Mucosa of descending colon (tissue), 3 donors: ENCODE data around the gene GPR17. TPM values are rescaled to one million over a fixed set of nuclear protein-coding genes. Genes with fewer than 3 reads are reported as not detected.

Experiments used
- ATAC-seq: fragments of 200-7000 bp; cut with Tn5 transposase; one replicate; pipeline ENCODE4 v1.9.1; 2020; ENCODE audit warnings: mild to moderate bottlenecking, moderate library complexity
- DNase-seq, 3 donors: peaks; one replicate each; pipeline ENCODE4 v3.0.0-alpha.2; 2020
- H3K36me3 ChIP-seq: fragments of 200-600 bp; one replicate; pipeline ENCODE4 v1.8.0; 2021; ENCODE audit warnings: low read depth, mild to moderate bottlenecking
- H3K4me1 ChIP-seq: fragments of 200-600 bp; one replicate; pipeline ENCODE4 v1.8.0; 2021; ENCODE audit warnings: low read depth, mild to moderate bottlenecking
- H3K4me3 ChIP-seq: fragments of 200-600 bp; one replicate; pipeline ENCODE4 v1.8.0; 2021; ENCODE audit warnings: mild to moderate bottlenecking
- H3K9me3 ChIP-seq: fragments of 200-600 bp; one replicate; pipeline ENCODE4 v1.8.0; 2021; ENCODE audit warnings: mild to moderate bottlenecking
- CTCF ChIP-seq: fragments of 200-600 bp; IDR thresholded peaks from one replicate; pipeline ENCODE4 v1.8.0; 2022; ENCODE audit warnings: antibody characterized with exemption, mild to moderate bottlenecking
- intact Hi-C, 2 donors: fragments of 100-400 bp; cut with DNase I in 1 of 2; cut with micrococcal nuclease in 1 of 2; formaldehyde crosslinking; loops; one replicate each; pipeline versions ENCODE4 v1.11.0 to v1.11.1; 2022; cut with DNase I, micrococcal nuclease
- total RNA-seq, 3 donors: library from RNA; stranded (reverse); fragmentation: NEBNext Ultra II Directional in 2 of 3; extraction: Animal tissue kit (Norgen Biotek cat#: 25700) in 2 of 3; gene quantifications; one replicate each; pipeline versions ENCODE4 v1.2.1 to v1.2.4, GENCODE V29; 2021 to 2023
- donor health status: DM: no; HTN: no; CAD: no; lungs with moderate emphysema.
- donor health status: DM: no; HTN: no; CAD: no.
- donor health status: DM: no; HTN: yes; CAD: no.

Gene GPR17
- total RNA-seq, 3 donors from 2014 or later, result 0.51 TPM; not detected in 2

DNA sequence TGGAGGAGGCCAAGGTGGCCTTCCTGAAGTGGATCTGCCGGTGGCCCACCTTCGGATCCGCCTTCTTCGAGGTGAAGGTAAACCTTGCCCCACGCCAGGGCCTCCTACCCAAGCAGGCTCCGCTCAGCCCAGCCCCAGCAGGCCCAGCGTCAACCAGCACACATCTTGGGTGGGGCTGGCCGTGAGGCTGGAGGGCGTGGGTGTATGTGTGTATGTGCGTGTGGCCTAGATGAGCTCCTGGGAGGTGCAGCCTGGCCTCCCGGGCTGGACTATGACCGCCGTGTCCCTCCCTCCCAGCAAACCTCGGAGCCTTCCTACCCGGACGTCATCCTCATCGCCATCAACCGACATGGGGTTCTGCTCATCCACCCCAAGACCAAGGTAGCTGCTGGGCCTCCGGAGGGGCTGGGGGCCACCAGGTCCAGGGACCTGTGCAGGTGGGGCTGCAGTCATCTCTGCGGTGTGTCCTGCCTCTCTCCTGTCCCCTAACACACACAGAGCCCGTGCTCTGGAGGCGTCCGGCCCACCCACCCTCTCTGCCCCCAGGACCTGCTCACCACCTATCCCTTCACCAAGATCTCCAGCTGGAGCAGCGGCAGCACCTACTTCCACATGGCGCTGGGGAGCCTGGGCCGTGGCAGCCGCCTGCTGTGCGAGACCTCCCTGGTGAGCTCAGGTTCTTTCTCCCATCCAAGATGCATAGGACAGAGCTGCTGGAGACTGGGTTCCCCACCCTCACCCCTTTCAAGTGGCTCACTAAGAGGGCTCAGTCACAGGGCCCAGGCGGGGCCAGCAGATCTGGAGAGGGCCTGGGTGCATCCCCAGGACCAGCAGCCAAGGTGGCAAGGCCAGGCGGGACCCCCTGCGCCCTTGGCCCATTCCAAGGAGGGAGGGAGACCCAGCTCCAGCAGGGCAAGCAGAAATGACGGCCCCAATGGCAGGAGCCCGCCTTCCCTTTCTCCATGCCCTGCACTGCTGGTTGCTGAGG is 9.4 kb upstream of the GPR17 start:
- Histone ChIP-seq H3K36me3 (no peaks in the 10 kb centered on the region), H3K4me3 (no peak overlapping the region), H3K9me3 (no peaks in the 10 kb centered on the region), H3K4me1 (peaks cover 7% of the 10 kb centered on the region)
- ATAC-seq, result peak; percentile 73
- TF ChIP-seq CTCF, result no peak
- DNase-seq, result peak; percentile 57 to 71 (median 67)
- intact Hi-C loops, result no loop called here

GRCh38 chr2:127637236-127637630 is 8.7 kb upstream of the GPR17 start:
- peaks cover 7% of the 10 kb centered on the region for H3K4me1 ChIP-seq
- H3K4me3 ChIP-seq, result no peak overlapping the region
- no peaks in the 10 kb centered on the region for H3K9me3 ChIP-seq
- ATAC-seq, result no peak
- DNase-seq, result peak in 1 of 3 donors; percentile 49
- intact Hi-C loops, result no loop called here
- no peak for TF ChIP-seq CTCF
- no peaks in the 10 kb centered on the region for H3K36me3 ChIP-seq

DNA sequence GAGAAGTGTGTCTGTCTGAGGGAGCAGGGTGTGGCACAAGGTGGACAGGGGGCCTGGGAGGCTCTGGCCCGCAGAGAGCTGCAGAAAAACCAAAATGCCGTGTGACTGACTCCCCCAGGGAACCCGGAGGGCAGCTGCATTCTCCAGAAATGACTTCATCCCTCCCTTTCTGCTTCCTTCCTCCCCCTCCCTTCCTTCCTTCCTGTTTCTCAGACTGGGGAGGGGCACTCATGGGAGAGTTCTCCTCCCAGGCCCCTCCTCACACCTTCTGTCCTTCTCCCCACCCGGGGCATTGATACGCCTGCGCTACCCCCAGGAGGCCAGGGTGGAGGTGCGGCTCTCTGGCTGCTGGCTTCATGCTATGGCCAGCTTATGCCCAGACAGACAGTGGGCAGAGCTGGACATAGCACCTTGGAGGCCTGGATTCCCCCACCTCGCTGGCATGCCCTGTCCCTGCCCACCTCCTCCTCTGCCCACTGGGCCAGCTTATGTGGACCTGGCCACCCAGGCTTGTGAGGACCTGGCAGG is 8.2 kb upstream of the GPR17 start:
- TF ChIP-seq CTCF, result no peak
- H3K9me3 ChIP-seq, result no peaks in the 10 kb centered on the region
- peak in 1 of 3 donors; percentile 50 for DNase-seq
- peaks cover 7% of the 10 kb centered on the region for H3K4me1 ChIP-seq
- intact Hi-C loops, result no loop called here
- H3K36me3 ChIP-seq, result no peaks in the 10 kb centered on the region
- no peak for ATAC-seq
- no peak overlapping the region for H3K4me3 ChIP-seq

- intact Hi-C loops, result no loop called here
- H3K4me3 ChIP-seq, result no peak overlapping the region
- ATAC-seq (no peak), DNase-seq (peak in 1 of 3 donors; percentile 55)
- H3K4me1 ChIP-seq, result peaks cover 7% of the 10 kb centered on the region
- H3K9me3 ChIP-seq, result no peaks in the 10 kb centered on the region
- H3K36me3 ChIP-seq, result no peaks in the 10 kb centered on the region
- TF ChIP-seq CTCF, result no peak
Observed at GRCh38 chr2:127638361-127639110, 7.4 kb upstream of the GPR17 start.

DNA sequence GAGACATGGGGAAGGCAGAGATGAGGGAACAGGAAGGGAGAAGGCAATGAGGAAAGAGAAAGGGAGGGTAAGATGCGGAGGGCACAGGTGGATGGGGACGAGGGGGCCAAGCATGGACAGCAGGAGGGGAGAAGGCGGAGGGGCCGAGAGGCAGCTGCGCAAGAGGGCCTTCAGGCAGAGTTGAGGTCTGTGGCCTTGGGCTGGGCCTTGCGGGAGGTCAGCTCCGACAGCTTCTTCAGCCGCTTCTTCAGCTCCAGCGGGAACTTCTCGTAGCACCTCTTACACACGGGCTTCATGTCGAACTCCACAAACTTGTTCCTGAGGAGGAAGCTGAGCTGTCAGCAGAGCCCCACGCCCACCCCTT is 6.9 kb upstream of the GPR17 start:
- TF ChIP-seq CTCF, result no peak
- no peaks in the 10 kb centered on the region for H3K36me3 ChIP-seq
- intact Hi-C loops, result no loop called here

More for the DNA sequence above, 6.9 kb upstream of the GPR17 start:
- DNase-seq (no peak), ATAC-seq (no peak)
- Histone ChIP-seq H3K4me3 (no peak overlapping the region), H3K4me1 (peaks cover 5% of the 10 kb centered on the region), H3K9me3 (no peaks in the 10 kb centered on the region)
